SK-MEL-5 (cell line): ENCODE data around the gene NUDT8. TPM values are rescaled to one million over a fixed set of nuclear protein-coding genes. Genes with fewer than 3 reads are reported as not detected.
"Not testable (repeated sequence)": the region's sequence is repeated elsewhere in the genome, so short reads cannot be mapped to it uniquely, and the experiment has no call there.

Experiments used
- DNase-seq: peaks from one replicate; pipeline ENCODE4 v3.0.0-alpha.2; 2016; ENCODE audit warnings: low read depth, low spot score
- in situ Hi-C: cut with HindIII; loops from 2 replicates; pipeline ENCODE4 v1.10.0; 2016; ENCODE audit warnings: low sequenced_read_pairs, high pct_unique_total_duplicates, low pct_unique_long_range_greater_than_20kb
- total RNA-seq: library from RNA; depleted of rRNA; stranded (reverse); fragments of >200 nt; shearing (Covaris generic); gene quantifications from 2 replicates; pipeline ENCODE4 v1.2.3, GENCODE V29; 2014

The NUDT8 gene
- total RNA-seq, 1 experiment from 2014 or later = 7.8 TPM

DNA sequence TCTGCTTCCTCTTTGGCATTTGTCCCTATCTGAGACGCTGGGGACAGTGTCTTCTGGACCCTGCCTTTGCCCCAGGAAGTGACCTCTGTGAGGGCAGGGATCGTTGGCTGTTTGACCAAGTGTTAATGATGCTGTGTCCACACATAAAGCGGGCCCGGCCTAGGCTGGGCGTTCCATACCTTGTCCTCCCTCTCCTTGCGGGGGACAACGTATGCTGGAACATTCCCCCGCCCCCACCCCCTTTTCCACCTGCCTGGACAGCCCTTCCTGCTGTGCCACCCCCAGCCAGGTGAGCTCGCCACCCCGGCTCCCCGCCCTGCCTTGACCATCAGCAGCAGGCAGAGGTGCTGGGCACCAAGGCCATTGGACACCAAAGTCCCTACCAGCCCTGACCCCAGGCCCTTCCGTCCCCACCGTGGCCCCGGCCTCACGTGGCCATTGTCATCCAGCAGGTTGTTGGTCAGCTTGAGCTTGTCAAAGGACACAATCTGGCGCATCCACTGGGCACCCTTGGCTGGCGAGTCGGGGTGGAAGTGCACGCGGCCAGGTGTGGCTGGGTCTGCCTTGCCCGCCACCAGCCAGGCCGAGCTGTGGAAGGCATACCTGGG is 4.1 kb upstream of the NUDT8 start:
- in situ Hi-C loops = no loop called here

GRCh38 chr11:67632982-67633755 is 3.4 kb upstream of the NUDT8 start:
- in situ Hi-C loops = no loop called here
- DNase-seq = no peak

More for the DNA sequence above, 4.1 kb upstream of the NUDT8 start:
- no peak for DNase-seq

GRCh38 chr11:67632175-67632981 is 2.6 kb upstream of the NUDT8 start:
- in situ Hi-C loops = no loop called here
- DNase-seq = no peak

DNA sequence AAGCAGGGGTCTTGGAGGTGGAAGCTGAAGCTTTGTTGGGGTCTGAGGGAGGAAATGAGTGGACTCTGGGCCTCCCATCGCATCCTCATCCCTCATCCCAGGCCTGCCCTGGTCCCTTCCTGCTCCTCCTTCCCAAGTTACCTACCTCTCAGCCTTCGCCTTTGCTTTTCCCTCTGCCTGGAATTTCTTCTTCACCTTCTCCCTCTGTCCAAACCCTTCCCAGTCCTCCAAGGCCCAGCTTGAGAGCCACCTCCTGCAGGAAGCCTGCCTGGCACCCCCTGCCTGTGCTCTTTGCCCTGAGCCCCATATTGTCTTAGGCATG is 2.1 kb upstream of the NUDT8 start:
- no peak for DNase-seq
- in situ Hi-C loops = no loop called here

GRCh38 chr11:67631411-67631810 is 1.7 kb upstream of the NUDT8 start:
- in situ Hi-C loops = no loop called here
- DNase-seq = no peak

DNA sequence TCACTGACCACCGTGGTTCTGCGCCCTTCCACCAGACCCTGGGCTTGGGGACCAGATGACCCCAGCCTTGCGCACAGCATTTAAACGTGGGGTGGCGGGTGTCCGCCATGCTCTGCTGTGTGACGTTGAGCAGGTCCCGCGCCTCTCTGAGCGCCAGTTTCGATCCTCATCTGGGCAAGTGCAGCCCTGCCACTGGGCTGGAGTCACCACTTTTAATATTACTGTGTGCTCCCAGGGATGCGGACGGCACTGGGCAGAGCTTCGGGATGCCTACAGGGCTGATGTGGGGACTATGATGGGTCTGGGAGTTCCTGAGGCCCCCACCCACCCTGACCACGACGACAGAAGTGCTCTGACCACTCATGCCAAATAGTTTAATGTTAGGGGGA is 1.2 kb upstream of the NUDT8 start:
- in situ Hi-C loops = no loop called here
- DNase-seq = no peak

- in situ Hi-C loops = no loop called here
- DNase-seq = peak; percentile 94
Measured at GRCh38 chr11:67630228-67630942, 648 bp upstream of the NUDT8 start.

DNA sequence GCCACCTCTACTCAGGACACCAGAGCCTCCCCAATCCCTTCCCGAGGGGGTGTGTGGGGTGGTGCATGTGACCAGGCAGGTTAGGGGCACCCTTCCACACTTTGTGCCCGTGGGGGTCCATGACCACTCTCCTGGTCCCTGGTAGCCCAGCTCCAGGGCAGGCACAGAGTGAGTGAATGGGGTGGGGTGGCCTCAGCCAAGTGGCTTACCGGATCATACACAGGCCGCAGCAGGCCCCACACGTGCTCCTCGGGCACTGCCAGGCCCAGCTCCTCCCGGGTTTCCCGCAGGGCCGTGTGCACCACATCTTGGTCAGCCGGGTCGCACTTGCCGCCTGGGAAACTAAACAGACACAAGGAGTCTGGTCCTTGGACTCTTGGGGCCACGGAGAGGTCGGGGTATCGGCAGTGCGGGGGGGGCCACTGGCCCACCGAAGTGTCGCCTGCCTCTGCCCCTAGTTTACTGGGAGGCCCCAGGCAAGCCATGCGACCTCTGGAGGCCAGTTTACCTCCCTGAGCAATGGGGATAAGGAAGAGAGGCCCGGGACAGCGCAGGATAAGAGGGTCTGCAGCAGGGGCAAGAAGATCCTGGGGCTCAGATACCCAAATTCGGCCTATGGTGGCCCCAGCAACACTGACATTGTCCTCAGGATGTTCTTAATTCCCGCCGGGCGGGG is 889 bp downstream of the NUDT8 start:
- in situ Hi-C loops = no loop called here
- DNase-seq = no peak

DNA sequence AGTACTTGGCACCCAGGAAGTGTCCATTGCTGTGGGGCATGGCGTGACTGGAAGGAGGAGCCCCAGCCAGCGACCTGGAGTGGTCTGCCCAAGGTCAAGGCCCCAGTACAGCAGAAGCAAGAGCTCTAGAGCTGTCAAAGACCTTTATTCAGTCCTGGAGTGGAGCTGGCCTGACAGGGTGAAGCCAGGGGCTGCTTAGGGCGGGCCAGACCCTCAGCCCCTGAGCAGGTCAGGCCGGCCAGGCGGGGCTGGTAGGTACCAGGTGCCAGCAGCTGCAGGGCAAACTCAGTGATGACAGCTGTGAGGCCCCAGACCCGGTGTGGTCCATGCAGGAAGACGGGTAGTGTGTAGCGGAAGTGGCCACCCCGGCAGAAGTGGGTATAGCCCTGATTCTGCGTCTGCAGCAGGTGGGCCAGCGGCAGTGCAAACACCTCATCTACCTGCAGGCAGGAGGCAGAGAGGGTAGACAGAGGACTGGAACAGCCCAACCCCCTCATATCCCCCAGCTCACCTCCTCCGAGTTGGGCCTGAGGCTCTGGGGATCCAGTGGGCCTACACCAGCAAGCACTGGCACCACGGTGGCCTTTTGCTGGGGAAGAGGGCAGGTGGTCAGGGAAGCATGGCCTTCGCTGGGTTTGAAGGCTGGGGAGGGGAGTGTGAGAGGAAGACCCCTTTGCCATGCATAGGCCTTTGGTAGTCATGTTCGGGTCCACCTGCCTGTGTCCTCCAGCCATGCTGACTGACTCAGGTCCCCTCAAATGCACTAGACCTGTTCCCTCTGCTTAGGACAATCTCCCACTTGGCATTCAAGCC is 1.7 kb downstream of the NUDT8 start:
- in situ Hi-C loops = no loop called here
- no peak for DNase-seq

- in situ Hi-C loops = no loop called here
- no peak for DNase-seq
Measured at GRCh38 chr11:67627441-67627811, 2.3 kb downstream of the NUDT8 start.

DNA sequence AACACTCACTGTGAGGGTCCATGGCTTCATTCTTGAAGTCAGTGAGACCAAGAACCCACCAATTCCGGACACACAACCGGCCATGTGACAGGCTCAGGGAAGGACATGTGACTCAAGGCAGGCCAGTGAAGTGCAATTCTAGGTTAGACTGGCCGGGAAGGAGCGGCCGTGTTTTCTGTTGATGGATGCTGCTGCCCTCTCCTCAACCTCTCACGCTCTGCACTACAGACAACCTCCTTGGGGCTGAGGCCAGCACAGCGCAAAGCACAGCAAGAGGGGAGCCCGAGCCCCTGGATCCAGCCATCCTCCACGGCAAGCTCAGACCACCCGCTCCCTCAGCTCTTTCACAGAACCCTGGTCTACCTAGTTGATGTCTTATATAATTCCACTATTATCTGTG is 2.8 kb downstream of the NUDT8 start:
- in situ Hi-C loops = no loop called here
- no peak for DNase-seq

DNA sequence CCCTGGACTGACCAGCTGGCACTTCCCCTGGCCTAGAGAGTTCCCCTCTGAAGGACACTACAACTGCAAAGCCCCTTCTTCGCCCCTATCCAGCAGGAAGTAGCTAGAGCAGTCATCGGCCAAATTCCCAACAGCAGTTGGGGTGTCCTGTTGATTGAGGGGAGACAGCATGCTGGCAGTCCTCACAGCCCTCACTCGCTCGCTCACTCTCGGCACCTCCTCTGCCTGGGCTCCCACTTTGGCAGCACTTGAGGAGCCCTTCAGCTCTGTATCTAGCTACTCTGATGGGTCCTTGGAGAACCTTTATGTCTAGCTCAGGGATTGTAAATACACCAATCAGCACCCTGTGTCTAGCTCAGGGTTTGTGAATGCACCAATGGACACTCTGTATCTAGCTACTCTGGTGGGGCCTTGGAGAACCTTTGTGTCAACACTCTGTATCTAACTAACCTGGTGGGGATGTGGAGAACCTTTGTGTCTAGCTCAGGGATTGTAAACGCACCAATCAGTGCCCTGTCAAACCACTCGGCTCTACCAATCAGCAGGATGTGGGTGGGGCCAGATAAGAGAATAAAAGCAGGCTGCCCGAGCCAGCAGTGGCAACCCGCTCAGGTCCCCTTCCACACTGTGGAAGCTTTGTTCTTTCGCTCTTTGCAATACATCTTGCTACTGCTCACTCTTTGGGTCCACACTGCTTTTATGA is 3.5 kb downstream of the NUDT8 start:
- DNase-seq, in situ Hi-C loops: not testable (repeated sequence)

- in situ Hi-C loops, DNase-seq: not testable (repeated sequence)
Measured at GRCh38 chr11:67623795-67624194, 5.9 kb downstream of the NUDT8 start.

DNA sequence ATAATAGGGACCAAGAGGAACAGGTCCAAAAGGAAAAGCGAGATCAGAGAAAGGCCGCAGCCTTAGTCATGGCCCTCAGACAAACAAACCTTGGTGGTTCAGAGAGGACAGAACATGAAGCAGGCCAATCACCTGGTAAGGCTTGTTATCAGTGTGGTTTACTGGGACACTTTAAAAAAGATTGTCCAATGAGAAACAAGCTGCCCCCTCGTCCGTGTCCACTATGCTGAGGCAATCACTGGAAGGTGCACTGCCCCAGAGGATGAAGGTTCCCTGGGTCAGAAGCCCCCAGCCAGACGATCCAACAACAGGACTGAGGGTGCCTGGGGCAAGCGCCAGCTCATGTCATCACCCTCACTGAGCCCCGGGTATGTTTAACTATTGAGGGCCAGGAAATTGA is 6.8 kb downstream of the NUDT8 start:
- DNase-seq, in situ Hi-C loops: not testable (repeated sequence)

- DNase-seq, in situ Hi-C loops: not testable (repeated sequence)
Measured at GRCh38 chr11:67621928-67622327, 7.8 kb downstream of the NUDT8 start.

GRCh38 chr11:67620621-67621020 is 9.1 kb downstream of the NUDT8 start:
- in situ Hi-C loops, DNase-seq: not testable (repeated sequence)
